ENCODE results near the gene QKI. TPM values are rescaled to one million over a fixed set of nuclear protein-coding genes. Genes with fewer than 3 reads are reported as not detected.

The QKI gene
- total and polyA plus RNA-seq, 2 donors (not counting 3 experiments of a cell fraction or from before 2014, with no cell fraction given): 178 to 232 TPM

DNA sequence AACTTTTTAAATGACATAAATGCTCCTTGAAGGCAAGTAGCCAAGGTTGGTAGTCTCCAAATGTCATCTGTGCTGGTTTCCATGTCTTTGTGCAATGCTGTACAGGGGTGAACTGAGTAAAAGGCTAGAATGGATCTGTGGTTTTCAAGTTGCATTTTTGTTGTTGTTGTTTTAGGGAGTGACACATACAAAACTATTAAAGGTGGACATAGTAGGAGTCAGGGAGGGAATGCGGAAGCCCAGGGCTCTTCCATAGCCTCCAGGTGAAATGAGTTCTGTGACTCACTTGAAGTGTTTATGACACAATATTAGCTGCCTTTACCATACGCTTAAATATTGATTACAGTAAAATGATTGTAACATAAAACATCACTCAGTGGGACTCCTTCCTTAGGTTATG, 22.5 kb upstream of the QKI start:
- intact Hi-C loops (cut with micrococcal nuclease): no loop called here
- no peaks in the 10 kb centered on the region for H3K36me3 ChIP-seq (ENCODE audit: control insufficient read depth in 2 of 2, extremely low read depth in 1 of 2, insufficient read depth in 2 of 2, low read length in 2 of 2)
- ChIA-PET CTCF (interaction anchor here (1.1 to 1.5 kb wide), 2 partner anchors 11 to 220 kb away, joined by 3 to 4 read pairs; no protein-coding TSS in a partner anchor), POLR2A (no interaction called here)
- no peak overlapping the region for H3K4me2 ChIP-seq (ENCODE audit: insufficient read depth, low read length)
- FAIRE-seq (no peak), DNase-seq (ENCODE audit: low read depth, low spot score) (no peak)
- no peaks in the 10 kb centered on the region for H3K27me3 ChIP-seq (ENCODE audit: control insufficient read depth in 2 of 2, insufficient read depth in 2 of 2, low read length in 2 of 2)
- TF ChIP-seq GATA2 (IDR thresholded peaks at IDR 0.05; ENCODE audit: insufficient read depth, insufficient read length, low read depth, low read length): no peak
- no peak for TF ChIP-seq JUN (IDR thresholded peaks at IDR 0.05; ENCODE audit: borderline replicate concordance, insufficient read depth, insufficient read length, low read depth)
- no peak for TF ChIP-seq POLR2A (IDR thresholded peaks at IDR 0.05; ENCODE audit: low read depth, low read length)
- no peak for TF ChIP-seq MYC (IDR thresholded peaks at IDR 0.05; ENCODE audit: low read depth, low read length)
- no peak for TF ChIP-seq FOS (IDR thresholded peaks at IDR 0.05; ENCODE audit: borderline replicate concordance, insufficient read depth, low read length)
- TF ChIP-seq, protein P1, sequence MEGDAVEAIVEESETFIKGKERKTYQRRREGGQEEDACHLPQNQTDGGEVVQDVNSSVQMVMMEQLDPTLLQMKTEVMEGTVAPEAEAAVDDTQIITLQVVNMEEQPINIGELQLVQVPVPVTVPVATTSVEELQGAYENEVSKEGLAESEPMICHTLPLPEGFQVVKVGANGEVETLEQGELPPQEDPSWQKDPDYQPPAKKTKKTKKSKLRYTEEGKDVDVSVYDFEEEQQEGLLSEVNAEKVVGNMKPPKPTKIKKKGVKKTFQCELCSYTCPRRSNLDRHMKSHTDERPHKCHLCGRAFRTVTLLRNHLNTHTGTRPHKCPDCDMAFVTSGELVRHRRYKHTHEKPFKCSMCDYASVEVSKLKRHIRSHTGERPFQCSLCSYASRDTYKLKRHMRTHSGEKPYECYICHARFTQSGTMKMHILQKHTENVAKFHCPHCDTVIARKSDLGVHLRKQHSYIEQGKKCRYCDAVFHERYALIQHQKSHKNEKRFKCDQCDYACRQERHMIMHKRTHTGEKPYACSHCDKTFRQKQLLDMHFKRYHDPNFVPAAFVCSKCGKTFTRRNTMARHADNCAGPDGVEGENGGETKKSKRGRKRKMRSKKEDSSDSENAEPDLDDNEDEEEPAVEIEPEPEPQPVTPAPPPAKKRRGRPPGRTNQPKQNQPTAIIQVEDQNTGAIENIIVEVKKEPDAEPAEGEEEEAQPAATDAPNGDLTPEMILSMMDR (IDR thresholded peaks at IDR 0.05; ENCODE audit: extremely low read depth in 1 of 2, insufficient read depth in 1 of 2, low read depth in 1 of 2, low read length in 2 of 2): no peak
- no peak for TF ChIP-seq EZH2 (IDR thresholded peaks at IDR 0.05; ENCODE audit: borderline replicate concordance, low read depth, low read length, severe bottlenecking)
- TF ChIP-seq, protein P2, sequence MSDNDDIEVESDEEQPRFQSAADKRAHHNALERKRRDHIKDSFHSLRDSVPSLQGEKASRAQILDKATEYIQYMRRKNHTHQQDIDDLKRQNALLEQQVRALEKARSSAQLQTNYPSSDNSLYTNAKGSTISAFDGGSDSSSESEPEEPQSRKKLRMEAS (IDR thresholded peaks at IDR 0.05; ENCODE audit: insufficient read depth, insufficient read length): no peak
- no peak for TF ChIP-seq POLR2AphosphoS5 (IDR thresholded peaks at IDR 0.05; ENCODE audit: insufficient read depth, low read depth, low read length)
- no peaks in the 10 kb centered on the region for H3K9me3 ChIP-seq (replicated peaks; ENCODE audit: control insufficient read depth, insufficient read depth, low read length)
- peaks cover 20% of the 10 kb centered on the region for H3K4me1 ChIP-seq (ENCODE audit: control insufficient read depth, extremely low read depth, insufficient read depth, low read length)
- BruUV-seq (replicated peaks): no TSS peak
- no peak overlapping the region for H3K27ac ChIP-seq (ENCODE audit: insufficient read depth, low read depth, low read length)
- dilution Hi-C loops (cut with MboI; ENCODE audit: extremely low pct_ligation_motif_present, low sequenced_read_pairs): no loop called here
- no peak overlapping the region for H3K9ac ChIP-seq (replicated peaks; ENCODE audit: extremely low read depth, insufficient read depth, low read length)
- no peak overlapping the region for H2AFZ ChIP-seq (ENCODE audit: low read depth, low read length)
- no peaks in the 10 kb centered on the region for H3K79me2 ChIP-seq (ENCODE audit: control insufficient read depth, insufficient read depth, low read length)
- no peaks in the 10 kb centered on the region for H4K20me1 ChIP-seq (replicated peaks; ENCODE audit: control insufficient read depth, extremely low read depth, insufficient read depth, low read length)
- no peaks in the 10 kb centered on the region for H3K9me1 ChIP-seq (replicated peaks; ENCODE audit: control insufficient read depth, extremely low read depth, insufficient read depth, low read length)
- H3K4me3 ChIP-seq (replicated peaks in 1 of 3; ENCODE audit: insufficient read depth in 1 of 3, low read depth in 1 of 3, low read length in 3 of 3): no peak overlapping the region

Measured in endothelial cell of umbilical vein (primary cell).